Adrenal gland (tissue), 12 donors: ENCODE results near the gene PNMT. TPM values are rescaled to one million over a fixed set of nuclear protein-coding genes. Genes with fewer than 3 reads are reported as not detected.

Experiments
- DNase-seq, 7 donors: peaks; one replicate each; pipeline ENCODE4 v3.0.0-alpha.2; 2019 to 2020
- H3K27ac ChIP-seq, 5 donors: fragments of 200-600 bp; sonication (generic) in 4 of 5; 1 replicate in 3 of 5; 2 replicates in 2 of 5; pipeline versions ENCODE4 v1.5.1 to v1.8.0; 2016 to 2020; ENCODE audit warnings: mild to moderate bottlenecking in 1 of 5
- H3K27me3 ChIP-seq: fragments of 200-600 bp; 2 replicates; pipeline ENCODE4 v1.8.0; 2021
- H3K36me3 ChIP-seq, 2 donors: fragments of 200-600 bp; replicated peaks in 1 of 2; 1 replicate in 1 of 2; 2 replicates in 1 of 2; pipeline versions ENCODE4 v1.5.1 to v1.8.0; 2018 to 2022
- H3K4me1 ChIP-seq, 2 donors: fragments of 200-600 bp; replicated peaks in 1 of 2; 1 replicate in 1 of 2; 2 replicates in 1 of 2; pipeline versions ENCODE4 v1.5.1 to v1.8.0; 2018 to 2021
- H3K4me3 ChIP-seq, 4 donors: fragments of 200-600 bp; sonication (generic) in 3 of 4; one replicate each; pipeline ENCODE4 v1.5.1; 2016 to 2018
- H3K9me3 ChIP-seq, 3 donors: fragments of 200-600 bp; sonication (generic) in 1 of 3; replicated peaks in 1 of 3; 1 replicate in 2 of 3; 2 replicates in 1 of 3; pipeline versions ENCODE4 v1.5.1 to v1.8.0; 2016 to 2021
- POLR2A ChIP-seq, 2 donors: fragments of 450-650 bp; IDR thresholded peaks; one replicate each; pipeline ENCODE4 v1.6.1; 2017; ENCODE audit warnings: antibody characterized with exemption in 2 of 2, mild to moderate bottlenecking in 2 of 2, moderate library complexity in 1 of 2
- WGBS, 4 donors: extraction: QIAGEN DNeasy Blood & Tissue Kit in 2 of 4; methylation state at CpG; one replicate each; pipeline versions ENCODE4 v1.1.5 to v1.1.7; 2013 to 2017; 5-methylcytosine and 5-hydroxymethylcytosine counted together
- intact Hi-C, 2 donors: fragments of 100-400 bp; cut with DNase I; formaldehyde crosslinking; loops; one replicate each; pipeline versions ENCODE4 v1.14.1 to v1.15.0; 2022 to 2023
- polyA plus RNA-seq, 3 donors: library from polyadenylated mRNA; stranded (reverse); fragments of 200-250 nt in 2 of 3; fragments of 350-450 nt in 1 of 3; fragmentation: Illumina TruSeq in 1 of 3; extraction: RNeasy Lipid Tissue Mini Kit (QIAGEN cat#74804) in 1 of 3; gene quantifications; one replicate each; pipeline ENCODE4 v1.2.3, GENCODE V29; 2013 to 2014
- total RNA-seq, 9 donors: library from RNA; depleted of rRNA in 4 of 9; stranded (reverse); fragments of >200 nt in 4 of 9; fragments of 120-200 nt in 1 of 9; fragmentation: NEBNext Ultra II Directional in 1 of 9; extraction: Animal tissue kit (Norgen Biotek cat#: 25700) in 1 of 9; gene quantifications; one replicate each; pipeline versions ENCODE4 v1.1.0 to v1.2.4, GENCODE V29; 2013 to 2023
- TF ChIP-seq, protein P1 (sequence below), 6 experiments: fragments of 450-650 bp in 4 of 6; fragments of 200-600 bp in 2 of 6; sonication (generic) in 1 of 6; IDR thresholded peaks; 1 replicate in 5 of 6; 2 replicates in 1 of 6; pipeline versions ENCODE4 v1.5.1 to v1.8.0; 2016 to 2021; ENCODE audit warnings: antibody characterized with exemption in 6 of 6, mild to moderate bottlenecking in 2 of 6, moderate library complexity in 1 of 6
- donor health status: healthy with polysubstance abuse.
- donor health status: Bipolar disorder and iron deficiency.
- donor health status: DM: yes; HTN: yes; CAD: no.
- donor health status: DM: no; HTN: no; CAD: no.
- donor health status: DM: no; HTN: no; CAD: no.
- donor health status: DM: yes; HTN: yes; CAD: no.

Gene PNMT
- total and polyA plus RNA-seq, 12 donors: 0.47 to 593 (median 121) TPM; not detected in 1

DNA sequence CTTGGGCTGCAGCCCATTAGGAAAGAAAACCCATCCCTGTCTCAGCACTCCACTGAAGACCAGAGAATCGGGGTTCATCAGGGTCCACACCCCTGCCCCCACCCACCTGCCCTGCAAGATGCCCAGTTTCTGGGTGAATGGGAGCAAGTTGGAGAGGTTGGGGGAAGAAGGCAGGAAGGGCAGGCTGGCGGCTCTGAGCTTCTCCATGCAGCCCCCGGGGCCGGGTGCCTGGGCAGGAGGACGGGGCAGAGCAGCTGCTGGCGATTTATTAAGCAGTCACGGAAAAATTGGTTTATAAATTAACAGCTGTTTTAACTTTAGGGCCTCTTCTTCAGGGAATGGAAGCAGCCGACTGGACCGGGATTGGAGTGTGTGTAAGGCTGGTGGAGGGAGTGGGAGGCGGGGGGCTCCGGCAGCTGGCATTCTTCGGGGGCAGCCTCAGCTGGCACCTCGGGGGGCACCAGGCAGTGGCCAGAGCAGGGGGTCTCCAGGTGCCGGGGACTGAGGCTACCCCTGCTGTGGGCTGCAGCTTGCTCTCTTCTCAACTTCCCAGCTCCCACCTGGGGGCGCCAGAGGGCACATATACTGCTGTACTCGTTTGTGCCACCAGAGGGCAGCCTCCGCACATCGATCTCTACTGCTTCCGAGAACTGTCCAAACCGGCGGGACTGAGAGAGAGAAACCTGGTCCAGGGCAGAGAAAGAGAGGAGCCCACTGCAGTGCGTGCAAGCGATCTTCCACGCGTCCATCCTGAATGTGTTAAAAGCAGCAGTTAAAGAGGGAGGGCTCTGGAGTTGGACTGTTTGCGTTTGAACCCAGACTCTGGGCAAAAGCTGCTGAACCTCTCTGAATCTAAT is 46.5 kb upstream of the PNMT start:
- Histone ChIP-seq H3K36me3 (no peaks in the 10 kb centered on the region), H3K4me3 (no peak overlapping the region), H3K9me3 (no peaks in the 10 kb centered on the region), H3K4me1 (peaks cover 8 to 14% of the 10 kb centered on the region in 2 donors), H3K27ac (peak overlapping the region in 1 of 5 donors; percentile 12), H3K27me3 (peaks cover 7% of the 10 kb centered on the region)
- peak; percentile 76 to 97 (median 89) for DNase-seq
- TF ChIP-seq, protein P1, sequence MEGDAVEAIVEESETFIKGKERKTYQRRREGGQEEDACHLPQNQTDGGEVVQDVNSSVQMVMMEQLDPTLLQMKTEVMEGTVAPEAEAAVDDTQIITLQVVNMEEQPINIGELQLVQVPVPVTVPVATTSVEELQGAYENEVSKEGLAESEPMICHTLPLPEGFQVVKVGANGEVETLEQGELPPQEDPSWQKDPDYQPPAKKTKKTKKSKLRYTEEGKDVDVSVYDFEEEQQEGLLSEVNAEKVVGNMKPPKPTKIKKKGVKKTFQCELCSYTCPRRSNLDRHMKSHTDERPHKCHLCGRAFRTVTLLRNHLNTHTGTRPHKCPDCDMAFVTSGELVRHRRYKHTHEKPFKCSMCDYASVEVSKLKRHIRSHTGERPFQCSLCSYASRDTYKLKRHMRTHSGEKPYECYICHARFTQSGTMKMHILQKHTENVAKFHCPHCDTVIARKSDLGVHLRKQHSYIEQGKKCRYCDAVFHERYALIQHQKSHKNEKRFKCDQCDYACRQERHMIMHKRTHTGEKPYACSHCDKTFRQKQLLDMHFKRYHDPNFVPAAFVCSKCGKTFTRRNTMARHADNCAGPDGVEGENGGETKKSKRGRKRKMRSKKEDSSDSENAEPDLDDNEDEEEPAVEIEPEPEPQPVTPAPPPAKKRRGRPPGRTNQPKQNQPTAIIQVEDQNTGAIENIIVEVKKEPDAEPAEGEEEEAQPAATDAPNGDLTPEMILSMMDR (IDR thresholded peaks at IDR 0.05): peak; percentile 96 to 100 (median 100)
- TF ChIP-seq POLR2A (IDR thresholded peaks at IDR 0.05): no peak
- WGBS, 4 donors: 10 to 12% (median 11%) methylated on average over 25 to 26 of the region's 26 CpGs
- intact Hi-C loops: loop anchor here (2.0 kb wide), 3 partner anchors 47 to 135 kb away; partner anchors contain the start of gene PNMT (in 1 of the 2)

DNA sequence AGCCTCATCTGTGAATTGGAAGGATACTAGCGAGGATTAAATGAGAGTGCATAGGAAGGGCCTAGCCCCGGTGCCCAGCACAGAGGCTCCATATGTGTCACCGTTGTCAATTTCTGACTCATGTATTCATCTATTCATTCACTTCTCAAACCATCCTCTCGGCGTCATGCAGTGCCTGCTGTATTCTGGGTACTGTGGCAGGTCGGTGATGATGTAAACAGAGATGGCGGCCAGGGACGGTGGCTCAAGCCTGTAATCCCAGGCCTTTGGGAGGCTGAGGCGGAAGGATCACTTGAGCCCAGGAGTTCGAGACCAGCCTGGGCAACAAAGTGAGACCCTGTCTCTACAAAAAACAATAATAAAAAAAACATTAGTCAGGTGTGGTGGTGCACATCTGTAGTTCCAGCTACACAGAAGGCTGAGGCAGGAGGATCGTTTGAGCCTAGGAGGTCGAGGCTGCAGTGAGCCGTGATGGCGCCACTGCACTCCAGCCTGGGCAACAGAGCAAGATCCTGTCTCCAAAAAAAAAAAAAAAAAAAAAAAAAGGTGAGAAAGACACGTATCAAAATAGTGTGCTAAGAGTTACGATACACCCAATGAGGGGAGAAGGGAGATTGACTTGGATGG is 45.8 kb upstream of the PNMT start:
- TF ChIP-seq, protein P1 (IDR thresholded peaks at IDR 0.05): no peak
- TF ChIP-seq POLR2A (IDR thresholded peaks at IDR 0.05): no peak
- no peak overlapping the region for H3K4me3 ChIP-seq
- 58 to 62% (median 58%) methylated on average over 16 of the region's 16 CpGs for WGBS, 4 donors
- H3K4me1 ChIP-seq: peaks cover 15 to 21% of the 10 kb centered on the region in 2 donors
- peak overlapping the region in 1 of 5 donors; percentile 12 for H3K27ac ChIP-seq
- H3K27me3 ChIP-seq: peaks cover 13% of the 10 kb centered on the region
- intact Hi-C loops: loop anchor here (2.0 kb wide), 2 partner anchors 46 to 74 kb away; partner anchors contain the start of gene PNMT (in 1 of the 2)
- DNase-seq: no peak
- no peaks in the 10 kb centered on the region for H3K36me3 ChIP-seq
- no peaks in the 10 kb centered on the region for H3K9me3 ChIP-seq

- H3K27ac ChIP-seq: peak overlapping the region in 1 of 5 donors; percentile 46
- no peak for TF ChIP-seq POLR2A (IDR thresholded peaks at IDR 0.05)
- TF ChIP-seq, protein P1 (IDR thresholded peaks at IDR 0.05): peak; percentile 85 to 96 (median 92)
- H3K4me3 ChIP-seq: no peak overlapping the region
- no peaks in the 10 kb centered on the region for H3K9me3 ChIP-seq
- no peaks in the 10 kb centered on the region for H3K36me3 ChIP-seq
- peaks cover 13% of the 10 kb centered on the region for H3K27me3 ChIP-seq
- DNase-seq: peak; percentile 91 to 96 (median 94)
- H3K4me1 ChIP-seq: peaks cover 12 to 19% of the 10 kb centered on the region in 2 donors
- intact Hi-C loops: loop anchor here (2.0 kb wide), 2 partner anchors 45 to 75 kb away; partner anchors contain the start of gene PNMT (in 1 of the 2)
- 0 to 5% (median 3%) methylated on average over 9 to 16 of the region's 16 CpGs for WGBS, 4 donors
Measured at GRCh38 chr17:39623356-39623950, 44.8 kb upstream of the PNMT start.

- TF ChIP-seq, protein P1 (IDR thresholded peaks at IDR 0.05): no peak
- TF ChIP-seq POLR2A (IDR thresholded peaks at IDR 0.05): no peak
- Histone ChIP-seq H3K9me3 (no peaks in the 10 kb centered on the region), H3K4me3 (no peak overlapping the region), H3K4me1 (peaks cover 9 to 16% of the 10 kb centered on the region in 2 donors), H3K36me3 (no peaks in the 10 kb centered on the region), H3K27me3 (peaks cover 13% of the 10 kb centered on the region), H3K27ac (no peak overlapping the region)
- DNase-seq: no peak
- intact Hi-C loops: loop anchor here in 1 of 2 donors (2.0 kb wide), 1 partner anchor 76 kb away; no protein-coding TSS in a partner anchor
- 75 to 79% (median 76%) methylated on average over 7 to 8 of the region's 8 CpGs for WGBS, 4 donors
Measured at GRCh38 chr17:39624313-39624712, 43.9 kb upstream of the PNMT start.
